Erythroblast (primary cell): Measurements from ENCODE around the gene BMPER.

Source experiments
- GATA1 ChIP-seq: IDR thresholded peaks from 2 replicates; pipeline ENCODE4 v1.6.1; 2011; ENCODE audit warnings: low read depth, mild to moderate bottlenecking, control low read depth, low read length, moderate library complexity
- POLR2A ChIP-seq: IDR thresholded peaks from 2 replicates; pipeline ENCODE4 v1.6.1; 2011; ENCODE audit warnings: mild to moderate bottlenecking, low read length

DNA sequence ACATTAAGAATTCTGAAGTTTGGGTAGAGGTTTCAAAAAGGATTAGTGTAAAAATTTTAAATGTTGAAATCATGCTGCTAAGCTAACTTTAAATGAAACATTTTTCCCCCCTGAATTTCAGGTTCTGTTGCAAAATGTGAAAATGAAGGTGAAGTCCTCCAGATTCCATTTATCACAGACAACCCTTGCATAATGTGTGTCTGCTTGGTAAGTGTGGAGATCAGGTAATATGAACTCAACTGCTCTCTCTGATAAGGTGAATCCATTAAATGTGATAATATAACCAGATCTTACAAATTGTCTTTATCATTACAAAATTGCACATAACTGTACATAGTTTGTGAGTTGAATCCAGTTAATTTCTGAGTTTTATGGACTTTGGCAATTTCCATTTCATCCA, 1.4 kb downstream of the BMPER start:
- no peak for TF ChIP-seq POLR2A
- no peak for TF ChIP-seq GATA1
